HG03432 (cell line): Measurements from ENCODE around the gene NCOA7.
"Not testable (repeated sequence)": the region's sequence is repeated elsewhere in the genome, so short reads cannot be mapped to it uniquely, and the experiment has no call there.

Experiments used
- ATAC-seq: cut with Tn5 transposase; IDR thresholded peaks from one replicate; pipeline ENCODE4 v1.9.1; 2021; ENCODE audit warnings: mild to moderate bottlenecking, moderate library complexity; ENCODE audit not compliant: unreplicated experiment

The NCOA7 gene

GRCh38 chr6:125791820-125792165 lies 1.0 kb downstream of the NCOA7 start:
- ATAC-seq: no peak

GRCh38 chr6:125792172-125792571 lies 1.4 kb downstream of the NCOA7 start:
- no peak for ATAC-seq

- no peak for ATAC-seq
Observed at GRCh38 chr6:125792680-125793079, 1.9 kb downstream of the NCOA7 start.

- no peak for ATAC-seq
Observed at GRCh38 chr6:125793280-125793679, 2.5 kb downstream of the NCOA7 start.

- no peak for ATAC-seq
Observed at GRCh38 chr6:125793863-125794262, 3.1 kb downstream of the NCOA7 start.

GRCh38 chr6:125794342-125795137 lies 3.8 kb downstream of the NCOA7 start:
- no peak for ATAC-seq

GRCh38 chr6:125795301-125795700 lies 4.5 kb downstream of the NCOA7 start:
- ATAC-seq: no peak

GRCh38 chr6:125797120-125797885 lies 6.5 kb downstream of the NCOA7 start:
- no peak for ATAC-seq

GRCh38 chr6:125797886-125798444 lies 7.2 kb downstream of the NCOA7 start:
- ATAC-seq: no peak

- peak; percentile 86 for ATAC-seq
Observed at GRCh38 chr6:125798734-125799508, 8.2 kb downstream of the NCOA7 start.

GRCh38 chr6:125802383-125802782 lies 11.6 kb downstream of the NCOA7 start:
- no peak for ATAC-seq

GRCh38 chr6:125802943-125803377 lies 12.2 kb downstream of the NCOA7 start:
- peak; percentile 22 for ATAC-seq

- peak; percentile 67 for ATAC-seq
Observed at GRCh38 chr6:125804264-125804663, 13.5 kb downstream of the NCOA7 start.

- ATAC-seq: not testable (repeated sequence)
Observed at GRCh38 chr6:125804866-125805425, 14.2 kb downstream of the NCOA7 start.

GRCh38 chr6:125806813-125807212 lies 16.1 kb downstream of the NCOA7 start:
- no peak for ATAC-seq

- peak; percentile 37 for ATAC-seq
Observed at GRCh38 chr6:125807293-125807692, 16.5 kb downstream of the NCOA7 start.

- peak; percentile 25 for ATAC-seq
Observed at GRCh38 chr6:125808060-125808459, 17.3 kb downstream of the NCOA7 start.

GRCh38 chr6:125808591-125808990 lies 17.8 kb downstream of the NCOA7 start:
- no peak for ATAC-seq

GRCh38 chr6:125809570-125810170 lies 18.9 kb downstream of the NCOA7 start:
- ATAC-seq: peak; percentile 27

- no peak for ATAC-seq
Observed at GRCh38 chr6:125810445-125810844, 19.7 kb downstream of the NCOA7 start.
